Uterus (tissue), 2 donors: Measurements from ENCODE around the gene CGB3.

ENCODE experiments used
- CTCF ChIP-seq, 4 experiments: fragments of 200-600 bp in 2 of 4; fragments of 450-650 bp in 2 of 4; sonication (generic) in 2 of 4; IDR thresholded peaks; one replicate each; pipeline ENCODE4 v1.5.1; 2016 to 2019; ENCODE audit warnings: antibody characterized with exemption in 4 of 4, mild to moderate bottlenecking in 2 of 4, moderate library complexity in 1 of 4
- POLR2A ChIP-seq, 2 donors: fragments of 450-650 bp; IDR thresholded peaks; one replicate each; pipeline ENCODE4 v1.6.1; 2016; ENCODE audit warnings: antibody characterized with exemption in 2 of 2, mild to moderate bottlenecking in 1 of 2, moderate library complexity in 1 of 2

GRCh38 chr19:48997972-48998371 lies 26.2 kb downstream of the CGB3 start:
- TF ChIP-seq CTCF (IDR thresholded peaks at IDR 0.05) (no peak), POLR2A (IDR thresholded peaks at IDR 0.05) (no peak)
